Measurements from ENCODE around the gene NT5DC2.

The NT5DC2 gene

DNA sequence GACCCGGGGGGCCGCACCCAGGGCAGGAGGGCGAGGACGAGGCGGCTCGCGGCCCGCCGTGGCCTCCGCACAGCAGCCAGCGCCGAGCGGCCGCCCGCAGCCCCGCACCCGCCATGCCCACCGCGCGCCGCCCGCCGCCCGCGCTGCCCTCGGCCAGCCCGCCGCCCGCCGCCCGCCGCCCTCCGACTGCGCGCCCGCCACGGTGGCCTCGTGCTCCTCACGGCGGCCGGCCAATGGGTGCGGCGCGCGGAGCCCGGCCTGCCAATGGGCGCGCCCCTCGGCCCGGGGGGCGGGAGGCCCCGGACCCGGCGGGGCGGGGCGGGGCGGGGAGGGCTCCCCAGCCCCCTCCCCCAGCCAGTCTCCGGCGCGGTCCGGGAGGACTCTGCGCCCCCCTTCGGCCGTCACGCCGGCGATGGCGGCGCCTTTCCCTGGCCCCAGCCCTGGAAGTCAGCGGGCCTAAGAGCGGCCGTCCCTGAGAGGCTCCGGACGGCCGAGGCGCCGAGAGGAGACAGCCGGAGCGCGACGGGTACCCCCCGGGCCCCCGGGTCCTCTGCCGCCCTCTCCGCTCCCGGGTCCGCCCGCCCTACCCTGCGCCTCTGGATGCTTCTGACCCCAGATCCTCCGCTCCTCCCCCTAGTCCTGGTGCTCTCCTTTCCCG lies at the start of gene NT5DC2:
TSS of gene NT5DC2 (minus strand) at position 235 of the 658 bp plus-strand sequence. CDS start at position 115, 120 bp downstream.
- Histone ChIP-seq H2AFZ (ENCODE audit: low read length) (0 out of 2 replicates have a peak within 1 kb of the TSS, but pooled peaks have one; percentile 48), H3K9ac (ENCODE audit: low read depth, low read length, poor library complexity, severe bottlenecking) (peak within 1 kb of the TSS; percentile 36), H3F3A (ENCODE audit: low read depth) (no peaks in the 10 kb centered on the region), H3K9me2 (replicated peaks; ENCODE audit: low read depth, low read length) (no peaks in the 10 kb centered on the region), H3K79me2 (ENCODE audit: insufficient read depth, low read length) (peaks cover 21% of the 10 kb centered on the region), H3K36me3 (ENCODE audit: insufficient read depth, low read length) (no peaks in the 10 kb centered on the region), H3K9me3 (ENCODE audit: insufficient read depth, low read depth, low read length) (no peaks in the 10 kb centered on the region), H3K4me2 (ENCODE audit: low read depth, low read length, poor library complexity, severe bottlenecking) (peak within 1 kb of the TSS; percentile 36), H3K27me3 (ENCODE audit: insufficient read depth, low read length, poor library complexity, severe bottlenecking) (no peaks in the 10 kb centered on the region), H3K4me3 (ENCODE audit: low read length, poor library complexity, severe bottlenecking) (peak within 1 kb of the TSS; percentile 59), H3K4me1 (ENCODE audit: insufficient read depth, low read length, poor library complexity, severe bottlenecking) (peaks cover 21% of the 10 kb centered on the region), H4K20me1 (ENCODE audit: insufficient read depth, low read length, poor library complexity, severe bottlenecking) (peaks cover 14% of the 10 kb centered on the region)
- no peak for TF ChIP-seq EZH2phosphoT487 (IDR thresholded peaks at IDR 0.05; ENCODE audit: borderline replicate concordance)
- TF ChIP-seq, protein P1, sequence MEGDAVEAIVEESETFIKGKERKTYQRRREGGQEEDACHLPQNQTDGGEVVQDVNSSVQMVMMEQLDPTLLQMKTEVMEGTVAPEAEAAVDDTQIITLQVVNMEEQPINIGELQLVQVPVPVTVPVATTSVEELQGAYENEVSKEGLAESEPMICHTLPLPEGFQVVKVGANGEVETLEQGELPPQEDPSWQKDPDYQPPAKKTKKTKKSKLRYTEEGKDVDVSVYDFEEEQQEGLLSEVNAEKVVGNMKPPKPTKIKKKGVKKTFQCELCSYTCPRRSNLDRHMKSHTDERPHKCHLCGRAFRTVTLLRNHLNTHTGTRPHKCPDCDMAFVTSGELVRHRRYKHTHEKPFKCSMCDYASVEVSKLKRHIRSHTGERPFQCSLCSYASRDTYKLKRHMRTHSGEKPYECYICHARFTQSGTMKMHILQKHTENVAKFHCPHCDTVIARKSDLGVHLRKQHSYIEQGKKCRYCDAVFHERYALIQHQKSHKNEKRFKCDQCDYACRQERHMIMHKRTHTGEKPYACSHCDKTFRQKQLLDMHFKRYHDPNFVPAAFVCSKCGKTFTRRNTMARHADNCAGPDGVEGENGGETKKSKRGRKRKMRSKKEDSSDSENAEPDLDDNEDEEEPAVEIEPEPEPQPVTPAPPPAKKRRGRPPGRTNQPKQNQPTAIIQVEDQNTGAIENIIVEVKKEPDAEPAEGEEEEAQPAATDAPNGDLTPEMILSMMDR (conservative IDR thresholded peaks at IDR 0.05; ENCODE audit: low read length), result no peak

DNA sequence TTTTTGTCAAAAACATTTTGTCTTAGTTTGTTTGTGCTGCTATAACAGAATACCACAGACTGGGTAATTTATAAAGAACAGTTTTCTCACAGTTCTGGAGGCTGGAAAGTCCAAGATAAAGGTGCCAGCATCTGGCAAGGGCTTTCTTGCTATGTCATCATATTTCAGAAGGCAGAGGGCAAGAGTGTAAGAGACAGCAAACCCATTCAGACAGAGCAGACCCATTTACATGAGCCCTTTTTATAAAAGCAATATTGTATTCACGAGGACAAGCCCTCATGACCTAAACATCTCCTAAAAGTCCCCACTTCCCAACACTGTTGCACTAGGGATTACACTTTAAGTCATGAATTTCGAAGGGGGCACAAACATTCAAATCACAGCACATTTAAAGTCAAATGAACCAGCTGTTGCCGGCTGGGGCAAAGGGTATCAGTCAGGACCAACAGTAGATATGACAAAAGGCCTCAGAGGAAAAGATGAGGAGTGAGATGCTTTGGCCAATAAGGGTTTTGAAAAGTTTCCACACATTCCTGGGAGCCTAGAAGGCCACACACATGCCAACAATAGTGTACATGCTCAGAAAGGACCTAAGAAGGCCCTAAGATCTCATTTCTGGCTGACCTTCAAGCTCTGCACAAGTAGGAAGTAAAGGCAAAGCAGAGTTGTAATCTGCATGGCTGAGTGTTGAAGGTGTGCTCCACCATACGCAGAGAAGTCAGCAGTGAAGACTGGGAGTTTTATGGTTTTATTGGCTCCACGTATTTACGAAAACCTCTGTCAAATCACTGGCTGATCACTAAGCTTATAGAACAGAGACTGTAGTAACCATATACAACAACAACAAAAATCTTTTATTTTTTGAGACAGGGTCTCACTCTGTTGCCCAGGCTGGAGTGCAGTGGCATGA lies 40.7 kb upstream of the NT5DC2 start:
- Histone ChIP-seq H3K79me2 (ENCODE audit: insufficient read depth, low read length) (no peaks in the 10 kb centered on the region), H3K4me3 (ENCODE audit: low read length, poor library complexity, severe bottlenecking) (no peak overlapping the region), H2AFZ (ENCODE audit: low read length) (no peak overlapping the region), H3K9me2 (replicated peaks; ENCODE audit: low read depth, low read length) (no peaks in the 10 kb centered on the region), H4K20me1 (ENCODE audit: insufficient read depth, low read length, poor library complexity, severe bottlenecking) (no peaks in the 10 kb centered on the region), H3F3A (ENCODE audit: low read depth) (no peaks in the 10 kb centered on the region), H3K27me3 (ENCODE audit: insufficient read depth, low read length, poor library complexity, severe bottlenecking) (no peaks in the 10 kb centered on the region), H3K36me3 (ENCODE audit: insufficient read depth, low read length) (peaks cover 50% of the 10 kb centered on the region; the same call in 1 of the 2 replicates), H3K9me3 (ENCODE audit: insufficient read depth, low read depth, low read length) (no peaks in the 10 kb centered on the region), H3K4me1 (ENCODE audit: insufficient read depth, low read length, poor library complexity, severe bottlenecking) (no peaks in the 10 kb centered on the region), H3K9ac (ENCODE audit: low read depth, low read length, poor library complexity, severe bottlenecking) (no peak overlapping the region), H3K4me2 (ENCODE audit: low read depth, low read length, poor library complexity, severe bottlenecking) (no peak overlapping the region)
- TF ChIP-seq EZH2phosphoT487 (IDR thresholded peaks at IDR 0.05; ENCODE audit: borderline replicate concordance), result no peak
- TF ChIP-seq, protein P1 (conservative IDR thresholded peaks at IDR 0.05; ENCODE audit: low read length), result no peak

DNA sequence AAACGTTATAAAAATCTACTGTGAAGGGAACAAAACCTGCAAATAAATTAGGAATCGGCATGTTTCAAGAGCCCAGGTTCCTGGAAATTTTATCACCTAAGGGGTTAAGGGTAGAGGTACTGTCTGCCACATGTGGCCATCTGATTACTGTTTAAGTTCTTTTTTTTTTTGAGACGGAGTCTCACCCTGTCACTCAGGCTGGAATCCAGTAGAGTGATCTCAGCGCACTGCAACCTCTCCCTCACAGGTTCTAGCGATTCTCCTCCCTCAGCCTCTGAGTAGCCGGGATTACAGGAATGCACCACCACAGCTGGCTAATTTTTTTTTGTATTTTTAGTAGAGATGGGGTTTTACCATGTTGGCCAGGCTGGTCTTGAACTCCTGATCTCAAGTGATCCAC lies 38.6 kb upstream of the NT5DC2 start:
- no peak overlapping the region for H2AFZ ChIP-seq (ENCODE audit: low read length)
- H3K9me3 ChIP-seq (ENCODE audit: insufficient read depth, low read depth, low read length), result no peaks in the 10 kb centered on the region
- H3K27me3 ChIP-seq (ENCODE audit: insufficient read depth, low read length, poor library complexity, severe bottlenecking), result no peaks in the 10 kb centered on the region
- TF ChIP-seq EZH2phosphoT487 (IDR thresholded peaks at IDR 0.05; ENCODE audit: borderline replicate concordance), result no peak
- TF ChIP-seq, protein P1 (conservative IDR thresholded peaks at IDR 0.05; ENCODE audit: low read length), result no peak
- no peaks in the 10 kb centered on the region for H3K4me1 ChIP-seq (ENCODE audit: insufficient read depth, low read length, poor library complexity, severe bottlenecking)
- no peak overlapping the region for H3K9ac ChIP-seq (ENCODE audit: low read depth, low read length, poor library complexity, severe bottlenecking)
- no peaks in the 10 kb centered on the region for H3K79me2 ChIP-seq (ENCODE audit: insufficient read depth, low read length)
- no peak overlapping the region for H3K4me2 ChIP-seq (ENCODE audit: low read depth, low read length, poor library complexity, severe bottlenecking)
- no peaks in the 10 kb centered on the region for H3F3A ChIP-seq (ENCODE audit: low read depth)
- H3K4me3 ChIP-seq (ENCODE audit: low read length, poor library complexity, severe bottlenecking), result no peak overlapping the region
- no peaks in the 10 kb centered on the region for H4K20me1 ChIP-seq (ENCODE audit: insufficient read depth, low read length, poor library complexity, severe bottlenecking)
- H3K9me2 ChIP-seq (replicated peaks; ENCODE audit: low read depth, low read length), result no peaks in the 10 kb centered on the region
- peaks cover 34% of the 10 kb centered on the region; the same call in 1 of the 2 replicates for H3K36me3 ChIP-seq (ENCODE audit: insufficient read depth, low read length)

Data from Loucy (cell line).